Measurements from ENCODE around the gene TBCEL. TPM values are rescaled to one million over a fixed set of nuclear protein-coding genes. Genes with fewer than 3 reads are reported as not detected.

TBCEL gene
- total RNA-seq, 1 experiment from 2014 or later, result 17.2 TPM

DNA sequence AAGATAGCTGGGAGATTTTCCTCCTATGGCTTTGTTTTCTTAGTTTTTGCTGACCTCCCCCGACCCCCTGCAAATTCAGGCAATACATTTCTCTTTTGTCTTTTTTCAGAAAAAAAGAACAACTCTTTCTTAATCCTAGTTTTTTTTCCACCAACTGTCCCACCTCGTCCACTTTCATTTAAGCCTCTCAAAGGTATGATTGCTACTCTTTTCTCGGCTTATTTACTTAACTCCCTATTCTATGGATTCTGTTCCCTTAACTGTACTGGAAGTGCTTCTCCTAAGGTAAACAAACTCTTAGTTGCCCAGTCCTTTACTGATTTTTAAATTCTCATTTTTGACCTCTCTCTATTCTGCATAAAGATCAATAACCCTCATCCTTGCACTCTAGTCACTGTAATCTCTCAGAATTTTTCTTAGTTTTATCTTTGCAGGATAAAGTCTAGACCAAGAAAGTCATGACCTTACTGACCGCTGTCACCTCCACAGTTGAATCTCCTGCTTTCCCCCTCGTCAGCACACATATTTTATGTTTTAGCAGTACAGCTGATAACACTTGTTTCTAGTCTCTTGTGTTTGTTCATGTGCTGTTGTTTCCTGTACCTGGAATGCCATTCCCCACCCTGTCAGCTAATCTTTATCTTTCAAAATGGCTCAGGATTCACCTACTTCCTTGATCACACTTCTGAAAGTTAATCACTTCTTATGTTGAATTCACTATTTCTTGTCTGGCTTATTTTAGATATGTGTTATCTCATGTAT is 14.9 kb downstream of the TBCEL start:
- intact Hi-C loops (cut with micrococcal nuclease), result no loop called here
- ChIA-PET POLR2A (interaction anchor here (1.1 to 1.6 kb wide), 2 partner anchors 13 to 15 kb away, joined by 3 read pairs; no protein-coding TSS in a partner anchor), CTCF (no interaction called here)
- Mint-ChIP-seq H3K4me3 (ENCODE audit: unreplicated experiment) (no peak overlapping the region), H3K27ac (ENCODE audit: low read depth, unreplicated experiment) (no peak overlapping the region), H3K9me3 (ENCODE audit: unreplicated experiment) (no peaks in the 10 kb centered on the region), H3K36me3 (ENCODE audit: insufficient read depth, unreplicated experiment) (no peaks in the 10 kb centered on the region), H3K27me3 (ENCODE audit: insufficient read depth, unreplicated experiment) (no peaks in the 10 kb centered on the region), H3K4me1 (ENCODE audit: insufficient read depth, unreplicated experiment) (peaks cover 7% of the 10 kb centered on the region)
- DNase-seq (ENCODE audit: unreplicated experiment), result no peak
- TF ChIP-seq, protein P1, sequence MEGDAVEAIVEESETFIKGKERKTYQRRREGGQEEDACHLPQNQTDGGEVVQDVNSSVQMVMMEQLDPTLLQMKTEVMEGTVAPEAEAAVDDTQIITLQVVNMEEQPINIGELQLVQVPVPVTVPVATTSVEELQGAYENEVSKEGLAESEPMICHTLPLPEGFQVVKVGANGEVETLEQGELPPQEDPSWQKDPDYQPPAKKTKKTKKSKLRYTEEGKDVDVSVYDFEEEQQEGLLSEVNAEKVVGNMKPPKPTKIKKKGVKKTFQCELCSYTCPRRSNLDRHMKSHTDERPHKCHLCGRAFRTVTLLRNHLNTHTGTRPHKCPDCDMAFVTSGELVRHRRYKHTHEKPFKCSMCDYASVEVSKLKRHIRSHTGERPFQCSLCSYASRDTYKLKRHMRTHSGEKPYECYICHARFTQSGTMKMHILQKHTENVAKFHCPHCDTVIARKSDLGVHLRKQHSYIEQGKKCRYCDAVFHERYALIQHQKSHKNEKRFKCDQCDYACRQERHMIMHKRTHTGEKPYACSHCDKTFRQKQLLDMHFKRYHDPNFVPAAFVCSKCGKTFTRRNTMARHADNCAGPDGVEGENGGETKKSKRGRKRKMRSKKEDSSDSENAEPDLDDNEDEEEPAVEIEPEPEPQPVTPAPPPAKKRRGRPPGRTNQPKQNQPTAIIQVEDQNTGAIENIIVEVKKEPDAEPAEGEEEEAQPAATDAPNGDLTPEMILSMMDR (IDR thresholded peaks at IDR 0.05; ENCODE audit: unreplicated experiment), result no peak
- BruUV-seq (replicated peaks), result no TSS peak

DNA sequence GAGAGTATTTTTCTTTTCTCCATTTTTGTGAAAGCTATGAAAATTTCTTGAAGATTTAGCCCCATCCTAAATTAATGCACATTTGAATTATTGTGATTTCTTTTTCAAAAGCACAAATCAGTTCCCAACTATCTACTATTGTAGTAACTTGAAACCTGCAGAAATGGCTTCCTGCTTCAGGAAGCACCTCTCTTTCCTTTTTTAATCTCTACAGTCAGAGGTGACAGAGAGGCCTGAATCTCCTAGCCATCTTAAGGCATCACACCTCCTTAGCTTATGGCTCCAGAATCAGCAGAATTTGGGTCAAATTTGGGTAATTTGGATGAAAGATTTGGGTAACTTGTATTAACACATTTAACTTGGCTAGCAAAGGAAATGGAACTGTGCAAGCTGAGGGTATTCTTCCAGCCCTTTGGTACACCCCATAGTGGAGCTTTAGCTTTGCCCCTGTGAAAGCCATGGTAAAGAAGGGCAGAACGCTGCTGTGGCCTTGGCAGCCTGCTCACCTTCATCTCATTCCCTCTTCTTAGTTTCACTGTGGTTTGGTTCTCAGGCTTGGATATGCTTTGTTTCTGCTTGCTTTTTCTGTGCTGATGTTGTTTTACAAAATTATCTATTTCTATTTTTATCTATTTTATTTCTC is 16.2 kb downstream of the TBCEL start:
- no peak for DNase-seq (ENCODE audit: unreplicated experiment)
- TF ChIP-seq, protein P1 (IDR thresholded peaks at IDR 0.05; ENCODE audit: unreplicated experiment), result no peak
- ChIA-PET POLR2A (interaction anchor here (0.7 to 1.1 kb wide), 2 partner anchors 14 to 27 kb away, joined by 3 read pairs; no protein-coding TSS in a partner anchor), CTCF (no interaction called here)
- Mint-ChIP-seq H3K9me3 (ENCODE audit: unreplicated experiment) (no peaks in the 10 kb centered on the region), H3K36me3 (ENCODE audit: insufficient read depth, unreplicated experiment) (no peaks in the 10 kb centered on the region), H3K4me1 (ENCODE audit: insufficient read depth, unreplicated experiment) (peaks cover 7% of the 10 kb centered on the region), H3K27ac (ENCODE audit: low read depth, unreplicated experiment) (no peak overlapping the region), H3K4me3 (ENCODE audit: unreplicated experiment) (no peak overlapping the region), H3K27me3 (ENCODE audit: insufficient read depth, unreplicated experiment) (no peaks in the 10 kb centered on the region)
- BruUV-seq (replicated peaks), result no TSS peak
- intact Hi-C loops (cut with micrococcal nuclease), result no loop called here

DNA sequence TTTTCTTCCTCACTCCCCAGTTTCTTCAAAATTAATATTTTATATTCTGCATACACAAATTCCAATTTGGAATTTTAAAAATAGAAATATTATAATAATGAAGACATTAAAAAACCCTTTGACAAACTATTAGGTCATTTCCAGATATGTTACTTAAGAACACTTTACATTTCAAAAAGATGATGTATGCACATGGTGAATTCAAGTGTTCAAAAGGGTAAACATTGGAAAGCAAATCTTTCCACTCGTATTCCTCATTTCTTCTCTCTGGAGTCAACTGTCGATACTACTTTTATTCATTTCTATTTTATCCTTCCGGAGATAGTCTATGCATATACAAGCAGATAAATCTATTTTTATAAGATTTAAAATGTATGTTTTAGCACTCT is 16.7 kb downstream of the TBCEL start:
- ChIA-PET POLR2A (interaction anchor here (0.7 kb wide), 1 partner anchor 26 kb away, joined by 3 read pairs; no protein-coding TSS in a partner anchor), CTCF (no interaction called here)
- H3K27ac Mint-ChIP-seq (ENCODE audit: low read depth, unreplicated experiment), result no peak overlapping the region
- BruUV-seq (replicated peaks), result no TSS peak
- no peaks in the 10 kb centered on the region for H3K36me3 Mint-ChIP-seq (ENCODE audit: insufficient read depth, unreplicated experiment)
- H3K4me1 Mint-ChIP-seq (ENCODE audit: insufficient read depth, unreplicated experiment), result peaks cover 7% of the 10 kb centered on the region
- H3K4me3 Mint-ChIP-seq (ENCODE audit: unreplicated experiment), result no peak overlapping the region
- H3K27me3 Mint-ChIP-seq (ENCODE audit: insufficient read depth, unreplicated experiment), result no peaks in the 10 kb centered on the region
- TF ChIP-seq, protein P1 (IDR thresholded peaks at IDR 0.05; ENCODE audit: unreplicated experiment), result no peak
- H3K9me3 Mint-ChIP-seq (ENCODE audit: unreplicated experiment), result no peaks in the 10 kb centered on the region
- intact Hi-C loops (cut with micrococcal nuclease), result no loop called here
- no peak for DNase-seq (ENCODE audit: unreplicated experiment)

DNA sequence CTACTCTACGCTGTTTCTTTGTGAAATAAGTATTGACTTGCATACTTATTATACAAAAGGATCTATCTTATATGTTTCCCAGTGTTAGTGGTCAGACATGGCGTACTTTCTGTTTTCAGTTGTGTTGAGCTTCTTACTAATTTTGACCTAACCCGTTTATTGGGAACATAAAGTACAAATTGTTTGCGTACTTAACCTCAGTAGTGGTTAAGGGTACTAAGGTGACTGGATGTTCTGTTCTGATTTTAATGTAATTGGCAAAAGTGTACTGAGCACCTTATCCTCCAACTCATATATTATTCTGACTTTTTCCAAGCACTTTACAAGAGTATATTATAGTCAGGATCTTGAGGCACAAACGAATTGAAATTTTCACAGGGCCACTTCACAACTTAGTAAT is 17.2 kb downstream of the TBCEL start:
- H3K27me3 Mint-ChIP-seq (ENCODE audit: insufficient read depth, unreplicated experiment), result no peaks in the 10 kb centered on the region
- no TSS peak for BruUV-seq (replicated peaks)
- TF ChIP-seq, protein P1 (IDR thresholded peaks at IDR 0.05; ENCODE audit: unreplicated experiment), result no peak
- H3K4me1 Mint-ChIP-seq (ENCODE audit: insufficient read depth, unreplicated experiment), result peaks cover 7% of the 10 kb centered on the region
- no peak for DNase-seq (ENCODE audit: unreplicated experiment)
- H3K27ac Mint-ChIP-seq (ENCODE audit: low read depth, unreplicated experiment), result no peak overlapping the region
- peaks cover 4% of the 10 kb centered on the region for H3K36me3 Mint-ChIP-seq (ENCODE audit: insufficient read depth, unreplicated experiment)
- intact Hi-C loops (cut with micrococcal nuclease), result no loop called here
- ChIA-PET CTCF (no interaction called here), POLR2A (interaction anchor here (0.6 kb wide), 1 partner anchor 14 kb away, joined by 6 read pairs; no protein-coding TSS in a partner anchor)
- no peaks in the 10 kb centered on the region for H3K9me3 Mint-ChIP-seq (ENCODE audit: unreplicated experiment)
- H3K4me3 Mint-ChIP-seq (ENCODE audit: unreplicated experiment), result no peak overlapping the region

Data from MCF 10A (cell line).